Astrocyte of the cerebellum (primary cell): Measurements from ENCODE around the gene COX4I2.

ENCODE experiments used
- DNase-seq: peaks from one replicate; pipeline ENCODE4 v3.0.0-alpha.2; 2011; ENCODE audit warnings: low read depth
- H3K4me3 ChIP-seq: 2 replicates; pipeline ENCODE4 v1.5.1; 2011; ENCODE audit warnings: mild to moderate bottlenecking, low read depth, low read length, moderate library complexity
- in situ Hi-C: cut with HindIII; loops from 2 replicates; pipeline ENCODE4 v1.10.0; 2017; ENCODE audit warnings: low sequenced_read_pairs
- TF ChIP-seq, protein P1 (sequence below): IDR thresholded peaks from 2 replicates; pipeline ENCODE4 v1.5.1; 2012; ENCODE audit warnings: low read length, low read depth, moderate library complexity, mild to moderate bottlenecking; ENCODE audit errors: missing control alignments

The COX4I2 gene

DNA sequence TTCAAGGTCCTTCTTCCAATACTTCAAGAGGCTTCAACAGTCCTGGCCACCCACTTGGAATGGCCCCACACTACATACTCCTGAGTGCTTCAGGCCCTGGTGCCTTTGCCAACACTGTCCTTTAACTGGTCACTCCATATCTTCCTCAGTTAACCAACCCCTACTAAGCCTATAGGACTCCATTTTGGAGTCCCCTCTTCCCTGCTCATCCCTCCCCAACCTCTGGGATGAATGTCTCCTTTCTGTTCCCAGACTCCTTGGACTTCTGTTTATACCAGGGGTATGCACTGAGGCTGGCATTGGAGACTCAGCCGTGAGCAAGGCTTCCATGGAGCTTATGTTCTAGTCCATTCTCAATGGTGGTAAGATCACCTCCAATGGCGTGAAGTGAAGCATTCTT, 33.6 kb downstream of the COX4I2 start:
- no peak for DNase-seq
- TF ChIP-seq, protein P1, sequence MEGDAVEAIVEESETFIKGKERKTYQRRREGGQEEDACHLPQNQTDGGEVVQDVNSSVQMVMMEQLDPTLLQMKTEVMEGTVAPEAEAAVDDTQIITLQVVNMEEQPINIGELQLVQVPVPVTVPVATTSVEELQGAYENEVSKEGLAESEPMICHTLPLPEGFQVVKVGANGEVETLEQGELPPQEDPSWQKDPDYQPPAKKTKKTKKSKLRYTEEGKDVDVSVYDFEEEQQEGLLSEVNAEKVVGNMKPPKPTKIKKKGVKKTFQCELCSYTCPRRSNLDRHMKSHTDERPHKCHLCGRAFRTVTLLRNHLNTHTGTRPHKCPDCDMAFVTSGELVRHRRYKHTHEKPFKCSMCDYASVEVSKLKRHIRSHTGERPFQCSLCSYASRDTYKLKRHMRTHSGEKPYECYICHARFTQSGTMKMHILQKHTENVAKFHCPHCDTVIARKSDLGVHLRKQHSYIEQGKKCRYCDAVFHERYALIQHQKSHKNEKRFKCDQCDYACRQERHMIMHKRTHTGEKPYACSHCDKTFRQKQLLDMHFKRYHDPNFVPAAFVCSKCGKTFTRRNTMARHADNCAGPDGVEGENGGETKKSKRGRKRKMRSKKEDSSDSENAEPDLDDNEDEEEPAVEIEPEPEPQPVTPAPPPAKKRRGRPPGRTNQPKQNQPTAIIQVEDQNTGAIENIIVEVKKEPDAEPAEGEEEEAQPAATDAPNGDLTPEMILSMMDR, result no peak
- in situ Hi-C loops, result no loop called here
- H3K4me3 ChIP-seq, result no peak overlapping the region

- no peak overlapping the region for H3K4me3 ChIP-seq
- TF ChIP-seq, protein P1, result no peak
- DNase-seq, result no peak
- in situ Hi-C loops, result no loop called here
Measured at GRCh38 chr20:31673435-31673834, 35.7 kb downstream of the COX4I2 start.

GRCh38 chr20:31673943-31674463, 36.3 kb downstream of the COX4I2 start:
- DNase-seq, result no peak
- no peak overlapping the region for H3K4me3 ChIP-seq
- in situ Hi-C loops, result no loop called here
- TF ChIP-seq, protein P1, result no peak

- no peak overlapping the region for H3K4me3 ChIP-seq
- DNase-seq, result peak; percentile 72
- TF ChIP-seq, protein P1, result no peak
- in situ Hi-C loops, result no loop called here
Measured at GRCh38 chr20:31674895-31675827, 37.4 kb downstream of the COX4I2 start.

DNA sequence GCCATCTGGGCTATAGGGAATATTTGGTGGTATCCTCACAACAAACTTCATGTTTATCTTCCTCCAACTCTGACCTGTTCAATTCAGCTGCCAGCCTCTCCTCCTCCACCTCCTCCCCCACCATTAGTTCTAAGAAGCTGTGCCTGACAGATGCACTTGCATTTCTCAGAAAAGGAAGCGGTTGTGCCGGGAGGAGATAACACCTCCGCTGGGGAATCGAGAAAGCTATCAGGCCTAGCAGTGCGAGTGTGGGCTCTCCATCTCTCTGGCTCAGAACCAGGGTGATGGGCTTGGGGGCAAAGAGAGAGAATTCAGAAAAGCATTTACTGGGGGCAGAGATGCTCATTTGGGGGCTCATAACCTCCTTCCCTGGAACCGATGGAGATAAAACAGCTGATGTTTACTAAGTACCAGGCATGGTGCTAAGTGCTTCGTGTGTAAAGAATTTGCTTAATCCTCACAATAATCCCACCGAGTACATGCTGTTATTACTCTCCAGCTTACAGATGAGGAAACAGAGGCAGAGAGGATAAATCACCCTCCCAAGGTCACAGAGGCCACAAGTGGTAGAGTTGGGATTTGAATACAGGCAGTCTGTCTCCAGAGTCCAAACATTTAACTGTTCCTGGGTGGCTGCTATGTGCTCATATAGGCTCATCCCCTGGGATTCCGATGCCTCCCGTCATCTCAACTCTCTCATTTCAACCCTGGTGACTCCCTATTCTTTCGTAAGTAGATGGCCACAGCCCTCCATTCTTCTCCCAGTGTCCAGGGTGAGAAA, 38.3 kb downstream of the COX4I2 start:
- H3K4me3 ChIP-seq, result no peak overlapping the region
- DNase-seq, result no peak
- TF ChIP-seq, protein P1, result no peak
- in situ Hi-C loops, result no loop called here

GRCh38 chr20:31676609-31676989, 38.9 kb downstream of the COX4I2 start:
- no peak for DNase-seq
- in situ Hi-C loops, result no loop called here
- H3K4me3 ChIP-seq, result no peak overlapping the region
- TF ChIP-seq, protein P1, result no peak
